ENCODE results near the gene DNAJC11. TPM values are rescaled to one million over a fixed set of nuclear protein-coding genes. Genes with fewer than 3 reads are reported as not detected.

DNAJC11 gene, protein sequence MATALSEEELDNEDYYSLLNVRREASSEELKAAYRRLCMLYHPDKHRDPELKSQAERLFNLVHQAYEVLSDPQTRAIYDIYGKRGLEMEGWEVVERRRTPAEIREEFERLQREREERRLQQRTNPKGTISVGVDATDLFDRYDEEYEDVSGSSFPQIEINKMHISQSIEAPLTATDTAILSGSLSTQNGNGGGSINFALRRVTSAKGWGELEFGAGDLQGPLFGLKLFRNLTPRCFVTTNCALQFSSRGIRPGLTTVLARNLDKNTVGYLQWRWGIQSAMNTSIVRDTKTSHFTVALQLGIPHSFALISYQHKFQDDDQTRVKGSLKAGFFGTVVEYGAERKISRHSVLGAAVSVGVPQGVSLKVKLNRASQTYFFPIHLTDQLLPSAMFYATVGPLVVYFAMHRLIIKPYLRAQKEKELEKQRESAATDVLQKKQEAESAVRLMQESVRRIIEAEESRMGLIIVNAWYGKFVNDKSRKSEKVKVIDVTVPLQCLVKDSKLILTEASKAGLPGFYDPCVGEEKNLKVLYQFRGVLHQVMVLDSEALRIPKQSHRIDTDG
- total RNA-seq (44.6 TPM), polyA plus RNA-seq (ENCODE audit: insufficient read depth, low read depth, low replicate concordance) (49.8 TPM)
- long read RNA-seq, donor 1, transcript DNAJC11-202 (16 exons, 3,311 nt), result minor isoform, 5 of 34 reads
- long read RNA-seq, donor 1, transcript DNAJC11-211 (5 exons, 613 nt), result major isoform, 7 of 34 reads
- long read RNA-seq, donor 1, partial matches to known transcripts, result 10 of 34 reads
- long read RNA-seq, donor 1, other reads (novel, unspliced or antisense), result 11 of 34 reads
- long read RNA-seq, donor 2, transcript DNAJC11-211 (5 exons, 613 nt), result major isoform, 6 of 17 reads
- long read RNA-seq, donor 2, transcript DNAJC11-202 (16 exons, 3,311 nt), result minor isoform, 5 of 17 reads
- long read RNA-seq, donor 2, partial matches to known transcripts, result 5 of 17 reads
- long read RNA-seq, donor 2, other reads (novel, unspliced or antisense), result 0 of 17 reads
- long read RNA-seq, donor 3, transcript DNAJC11-211 (5 exons, 613 nt), result major isoform, 7 of 8 reads
- long read RNA-seq, donor 3, partial matches to known transcripts, result 0 of 8 reads
- long read RNA-seq, donor 3, other reads (novel, unspliced or antisense), result 0 of 8 reads
- long read RNA-seq, donor 4, transcript DNAJC11-202 (16 exons, 3,311 nt), result major isoform, 7 of 19 reads
- long read RNA-seq, donor 4, transcript DNAJC11-211 (5 exons, 613 nt), result major isoform, 7 of 19 reads
- long read RNA-seq, donor 4, partial matches to known transcripts, result 5 of 19 reads
- long read RNA-seq, donor 4, other reads (novel, unspliced or antisense), result 0 of 19 reads
- long read RNA-seq, donor 5, partial matches to known transcripts, result 0 of 1 reads
- long read RNA-seq, donor 5, other reads (novel, unspliced or antisense), result 0 of 1 reads
- long read RNA-seq, donor 6, partial matches to known transcripts, result 0 of 2 reads
- long read RNA-seq, donor 6, other reads (novel, unspliced or antisense), result 0 of 2 reads
- long read RNA-seq, donor 7, transcript DNAJC11-202 (16 exons, 3,311 nt), result major isoform, 61 of 90 reads
- long read RNA-seq, donor 7, partial matches to known transcripts, result 14 of 90 reads
- long read RNA-seq, donor 7, other reads (novel, unspliced or antisense), result 14 of 90 reads
- long read RNA-seq, donor 8, transcript DNAJC11-211 (5 exons, 613 nt), result major isoform, 5 of 8 reads
- long read RNA-seq, donor 8, partial matches to known transcripts, result 0 of 8 reads
- long read RNA-seq, donor 8, other reads (novel, unspliced or antisense), result 0 of 8 reads
- long read RNA-seq, donor 9, transcript DNAJC11-211 (5 exons, 613 nt), result major isoform, 6 of 8 reads
- long read RNA-seq, donor 9, partial matches to known transcripts, result 0 of 8 reads
- long read RNA-seq, donor 9, other reads (novel, unspliced or antisense), result 0 of 8 reads
- long read RNA-seq, donor 10, partial matches to known transcripts, result 9 of 14 reads
- long read RNA-seq, donor 10, other reads (novel, unspliced or antisense), result 0 of 14 reads

DNA sequence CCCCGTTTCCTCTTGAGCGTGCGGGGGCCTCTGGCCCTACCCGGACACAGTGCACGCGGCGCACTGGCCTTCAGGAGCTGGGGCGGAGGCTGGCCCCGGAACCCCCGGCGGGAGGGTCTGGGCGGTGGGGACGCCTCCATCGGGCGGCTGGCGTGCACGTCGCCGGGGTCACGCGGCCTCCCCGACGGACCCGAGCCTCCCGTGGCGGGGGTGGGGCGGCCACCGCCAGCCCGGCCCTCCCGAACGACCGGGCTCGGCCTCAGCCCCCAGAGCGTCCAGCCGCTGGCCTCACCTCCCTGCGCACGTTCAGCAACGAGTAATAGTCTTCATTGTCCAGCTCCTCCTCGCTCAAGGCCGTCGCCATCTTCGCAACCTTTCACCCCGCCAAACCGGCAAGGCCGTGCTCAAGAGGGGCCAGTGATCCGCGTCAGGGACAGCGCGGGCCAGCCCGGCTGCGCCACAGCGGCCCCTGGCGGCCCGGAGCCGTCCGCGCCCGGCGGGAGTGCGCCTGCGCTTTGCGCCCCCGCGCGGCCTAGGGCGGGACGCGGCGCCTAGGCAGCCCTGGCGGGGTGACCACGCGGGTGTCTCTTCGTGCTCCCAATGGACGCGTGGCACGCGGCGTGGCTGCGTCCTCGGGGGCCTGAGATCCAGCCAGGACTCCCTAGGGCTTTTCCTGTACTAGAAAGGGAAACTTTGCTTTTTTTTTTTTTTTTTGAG is at the start of gene DNAJC11:
Gene DNAJC11, minus strand, starts transcription at position 380 of the 717 bp plus-strand sequence. Its CDS starts 16 bp downstream, at position 364.
- Histone ChIP-seq H3K9ac (ENCODE audit: low read length in 3 of 3) (peak within 1 kb of the TSS; percentile 85 to 99 (median 89)), H3K4me3 (ENCODE audit: low read length in 3 of 3) (peak within 1 kb of the TSS; percentile 86 to 96 (median 90)), H3K27ac (ENCODE audit: low read depth in 2 of 2, low read length in 2 of 2) (peak within 1 kb of the TSS; percentile 66 to 85), H3K4me1 (ENCODE audit: control insufficient read depth in 2 of 3, insufficient read depth in 2 of 3, low read depth in 1 of 3, low read length in 3 of 3) (peaks cover 7 to 15% (median 13%) of the 10 kb centered on the region in 3 donors), H3K9me3 (ENCODE audit: control insufficient read depth in 2 of 3, insufficient read depth in 1 of 3, low read length in 3 of 3) (no peaks in the 10 kb centered on the region), H3K27me3 (ENCODE audit: control insufficient read depth, insufficient read depth, low read length) (no peaks in the 10 kb centered on the region), H3K36me3 (ENCODE audit: control insufficient read depth in 2 of 3, insufficient read depth in 3 of 3, low read length in 3 of 3) (no peaks in the 10 kb centered on the region)
- intact Hi-C loops (cut with DNase I), result no loop called here
- TF ChIP-seq, protein P1, sequence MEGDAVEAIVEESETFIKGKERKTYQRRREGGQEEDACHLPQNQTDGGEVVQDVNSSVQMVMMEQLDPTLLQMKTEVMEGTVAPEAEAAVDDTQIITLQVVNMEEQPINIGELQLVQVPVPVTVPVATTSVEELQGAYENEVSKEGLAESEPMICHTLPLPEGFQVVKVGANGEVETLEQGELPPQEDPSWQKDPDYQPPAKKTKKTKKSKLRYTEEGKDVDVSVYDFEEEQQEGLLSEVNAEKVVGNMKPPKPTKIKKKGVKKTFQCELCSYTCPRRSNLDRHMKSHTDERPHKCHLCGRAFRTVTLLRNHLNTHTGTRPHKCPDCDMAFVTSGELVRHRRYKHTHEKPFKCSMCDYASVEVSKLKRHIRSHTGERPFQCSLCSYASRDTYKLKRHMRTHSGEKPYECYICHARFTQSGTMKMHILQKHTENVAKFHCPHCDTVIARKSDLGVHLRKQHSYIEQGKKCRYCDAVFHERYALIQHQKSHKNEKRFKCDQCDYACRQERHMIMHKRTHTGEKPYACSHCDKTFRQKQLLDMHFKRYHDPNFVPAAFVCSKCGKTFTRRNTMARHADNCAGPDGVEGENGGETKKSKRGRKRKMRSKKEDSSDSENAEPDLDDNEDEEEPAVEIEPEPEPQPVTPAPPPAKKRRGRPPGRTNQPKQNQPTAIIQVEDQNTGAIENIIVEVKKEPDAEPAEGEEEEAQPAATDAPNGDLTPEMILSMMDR (IDR thresholded peaks at IDR 0.05; ENCODE audit: borderline replicate concordance, extremely low read depth, insufficient read depth), result peak; percentile 97
- FAIRE-seq (no peak), DNase-seq (peak; percentile 91 to 96 (median 94))

GRCh38 chr1:6750490-6750889 is 48.9 kb upstream of the DNAJC11 start:
- Histone ChIP-seq H3K27me3 (ENCODE audit: control insufficient read depth, insufficient read depth, low read length) (no peaks in the 10 kb centered on the region), H3K4me1 (ENCODE audit: control insufficient read depth in 2 of 3, insufficient read depth in 2 of 3, low read depth in 1 of 3, low read length in 3 of 3) (no peaks in the 10 kb centered on the region), H3K9ac (ENCODE audit: low read length in 3 of 3) (no peak overlapping the region), H3K9me3 (ENCODE audit: control insufficient read depth in 2 of 3, insufficient read depth in 1 of 3, low read length in 3 of 3) (no peaks in the 10 kb centered on the region), H3K36me3 (ENCODE audit: control insufficient read depth in 2 of 3, insufficient read depth in 3 of 3, low read length in 3 of 3) (no peaks in the 10 kb centered on the region), H3K27ac (ENCODE audit: low read depth in 2 of 2, low read length in 2 of 2) (no peak overlapping the region), H3K4me3 (ENCODE audit: low read length in 3 of 3) (no peak overlapping the region)
- no peak for FAIRE-seq
- TF ChIP-seq, protein P1 (IDR thresholded peaks at IDR 0.05; ENCODE audit: borderline replicate concordance, extremely low read depth, insufficient read depth), result no peak
- intact Hi-C loops (cut with DNase I), result no loop called here
- no peak for DNase-seq
